Measurements from ENCODE around the gene ENTPD8.

Gene ENTPD8

DNA sequence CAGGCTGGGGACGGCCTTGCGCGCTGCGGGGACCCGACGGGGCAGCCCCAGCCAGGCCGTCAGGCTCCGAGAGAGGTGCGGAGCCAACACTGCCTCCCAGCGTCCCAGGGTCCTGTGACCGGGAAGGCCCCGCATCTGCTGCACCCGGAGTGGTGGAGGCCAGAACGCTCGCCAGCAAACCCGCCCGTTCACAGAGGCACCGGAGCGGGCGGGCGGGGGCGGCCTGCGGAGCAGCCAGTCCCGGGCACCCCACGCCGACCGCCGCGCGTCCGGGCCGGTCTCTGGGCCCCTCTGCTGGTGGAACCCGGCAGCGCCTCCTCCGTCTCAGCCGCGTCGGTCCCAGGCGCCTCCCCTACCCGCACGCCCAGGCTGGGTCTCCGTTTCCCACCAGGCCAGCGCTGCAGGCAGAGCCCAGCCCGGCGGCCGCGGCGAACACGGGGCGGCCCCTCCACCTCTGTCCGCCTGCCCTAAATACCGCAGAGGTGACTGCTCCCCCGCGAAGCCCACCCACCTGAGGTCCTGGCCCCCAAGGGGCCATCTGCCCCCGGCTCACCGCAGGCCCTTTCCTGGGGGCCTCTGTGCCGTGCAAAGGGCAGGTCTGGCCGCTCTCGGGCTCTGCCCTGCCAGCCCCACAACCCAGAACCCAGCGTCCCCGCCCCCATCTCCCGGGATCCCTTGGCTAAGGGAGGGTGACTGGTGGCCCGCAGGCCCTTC, 34.1 kb downstream of the ENTPD8 start:
- DNase-seq (ENCODE audit: low read depth) = no peak
- TF ChIP-seq, protein P1, sequence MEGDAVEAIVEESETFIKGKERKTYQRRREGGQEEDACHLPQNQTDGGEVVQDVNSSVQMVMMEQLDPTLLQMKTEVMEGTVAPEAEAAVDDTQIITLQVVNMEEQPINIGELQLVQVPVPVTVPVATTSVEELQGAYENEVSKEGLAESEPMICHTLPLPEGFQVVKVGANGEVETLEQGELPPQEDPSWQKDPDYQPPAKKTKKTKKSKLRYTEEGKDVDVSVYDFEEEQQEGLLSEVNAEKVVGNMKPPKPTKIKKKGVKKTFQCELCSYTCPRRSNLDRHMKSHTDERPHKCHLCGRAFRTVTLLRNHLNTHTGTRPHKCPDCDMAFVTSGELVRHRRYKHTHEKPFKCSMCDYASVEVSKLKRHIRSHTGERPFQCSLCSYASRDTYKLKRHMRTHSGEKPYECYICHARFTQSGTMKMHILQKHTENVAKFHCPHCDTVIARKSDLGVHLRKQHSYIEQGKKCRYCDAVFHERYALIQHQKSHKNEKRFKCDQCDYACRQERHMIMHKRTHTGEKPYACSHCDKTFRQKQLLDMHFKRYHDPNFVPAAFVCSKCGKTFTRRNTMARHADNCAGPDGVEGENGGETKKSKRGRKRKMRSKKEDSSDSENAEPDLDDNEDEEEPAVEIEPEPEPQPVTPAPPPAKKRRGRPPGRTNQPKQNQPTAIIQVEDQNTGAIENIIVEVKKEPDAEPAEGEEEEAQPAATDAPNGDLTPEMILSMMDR (IDR thresholded peaks at IDR 0.05; ENCODE audit: control insufficient read depth, extremely low read depth, insufficient read depth) = peak; percentile 61
- no peak overlapping the region for H3K4me3 ChIP-seq (ENCODE audit: low read depth, low read length)

DNA sequence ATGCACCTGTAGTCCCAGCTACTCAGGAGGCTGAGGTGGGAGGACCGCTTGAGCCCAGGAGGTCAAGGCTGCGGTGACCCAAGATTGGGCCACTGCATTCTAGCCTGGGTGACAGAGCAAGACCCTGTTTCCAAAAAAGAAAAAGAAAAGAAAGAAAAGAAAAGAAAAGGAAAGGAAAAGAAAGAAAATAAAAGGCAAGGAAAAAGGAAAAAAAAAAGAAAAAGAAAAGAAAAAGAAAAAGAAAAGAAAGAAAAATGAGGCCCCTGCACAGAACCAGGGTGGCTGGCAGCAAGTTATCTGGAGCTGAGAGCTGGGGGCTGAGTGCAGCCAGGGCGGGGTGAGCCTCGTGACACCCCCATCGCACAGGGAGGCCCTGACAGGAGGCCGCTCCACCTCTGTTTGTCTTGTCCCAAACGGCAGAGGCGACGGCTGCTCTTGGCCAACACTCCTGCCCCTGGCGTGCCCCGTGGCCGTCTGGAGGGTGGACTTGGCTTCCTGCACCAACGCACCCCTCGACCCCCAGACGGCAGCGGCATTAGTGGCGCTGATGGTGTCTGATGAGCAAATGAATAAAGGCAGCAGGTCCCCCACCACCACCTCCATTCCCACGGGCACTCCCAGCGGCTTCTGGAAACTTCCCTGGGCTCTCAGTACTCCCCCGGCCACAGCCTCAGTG, 34.9 kb downstream of the ENTPD8 start:
- DNase-seq (ENCODE audit: low read depth) = no peak
- H3K4me3 ChIP-seq (ENCODE audit: low read depth, low read length) = no peak overlapping the region
- TF ChIP-seq, protein P1 (IDR thresholded peaks at IDR 0.05; ENCODE audit: control insufficient read depth, extremely low read depth, insufficient read depth) = no peak

DNA sequence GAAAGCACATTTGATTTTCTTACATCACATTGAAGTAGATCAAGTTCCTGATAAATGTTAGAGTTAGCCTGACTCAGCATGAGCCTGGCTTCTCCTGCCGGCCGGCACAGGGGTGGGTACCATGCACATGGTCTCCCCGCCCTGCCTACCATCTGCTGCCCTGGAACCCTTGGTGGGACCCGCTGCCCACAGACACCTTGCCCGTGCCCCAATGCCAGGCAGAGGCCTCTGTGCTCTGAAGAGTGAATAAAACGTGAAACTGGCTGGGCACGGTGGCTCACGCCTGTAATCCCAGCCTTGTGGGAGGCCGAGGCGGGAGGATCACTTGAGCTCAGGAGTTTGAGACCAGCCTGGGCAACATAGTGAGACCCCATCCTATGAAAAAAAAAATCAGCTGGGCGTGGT, 35.5 kb downstream of the ENTPD8 start:
- no peak for DNase-seq (ENCODE audit: low read depth)
- H3K4me3 ChIP-seq (ENCODE audit: low read depth, low read length) = no peak overlapping the region

DNA sequence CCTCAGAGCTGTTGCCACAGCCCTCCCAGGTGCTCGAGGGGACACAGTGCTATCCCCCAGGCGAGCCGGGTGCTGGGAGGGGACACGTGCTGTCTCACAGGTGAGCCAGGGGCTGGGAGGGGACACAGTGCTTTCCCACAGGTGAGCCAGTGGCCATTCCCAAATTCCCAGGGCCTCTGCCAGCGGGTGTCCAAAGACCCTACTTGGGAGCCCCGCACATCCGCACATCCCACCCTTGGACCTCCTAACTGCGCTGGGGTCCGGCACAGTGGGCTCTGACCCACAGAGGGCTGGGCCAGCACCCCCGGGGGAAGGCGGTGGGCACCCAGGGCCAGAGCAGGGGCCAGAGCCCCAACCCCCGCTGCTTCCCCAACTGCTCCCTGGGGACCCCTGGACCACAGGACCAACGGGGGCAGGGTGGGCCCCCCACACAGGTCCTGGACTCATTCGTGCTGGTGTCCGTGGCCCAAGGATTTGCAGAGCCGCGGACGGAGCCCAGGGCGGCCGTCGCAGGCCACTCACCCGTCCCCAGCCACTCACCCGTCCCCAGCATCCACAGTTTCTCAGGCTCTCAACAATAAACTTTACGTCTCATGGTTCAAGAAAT, 36.1 kb downstream of the ENTPD8 start:
- H3K4me3 ChIP-seq (ENCODE audit: low read depth, low read length) = no peak overlapping the region
- TF ChIP-seq, protein P1 (IDR thresholded peaks at IDR 0.05; ENCODE audit: control insufficient read depth, extremely low read depth, insufficient read depth) = no peak
- no peak for DNase-seq (ENCODE audit: low read depth)

More for the DNA sequence above, 35.5 kb downstream of the ENTPD8 start:
- TF ChIP-seq, protein P1 (IDR thresholded peaks at IDR 0.05; ENCODE audit: control insufficient read depth, extremely low read depth, insufficient read depth) = no peak

DNA sequence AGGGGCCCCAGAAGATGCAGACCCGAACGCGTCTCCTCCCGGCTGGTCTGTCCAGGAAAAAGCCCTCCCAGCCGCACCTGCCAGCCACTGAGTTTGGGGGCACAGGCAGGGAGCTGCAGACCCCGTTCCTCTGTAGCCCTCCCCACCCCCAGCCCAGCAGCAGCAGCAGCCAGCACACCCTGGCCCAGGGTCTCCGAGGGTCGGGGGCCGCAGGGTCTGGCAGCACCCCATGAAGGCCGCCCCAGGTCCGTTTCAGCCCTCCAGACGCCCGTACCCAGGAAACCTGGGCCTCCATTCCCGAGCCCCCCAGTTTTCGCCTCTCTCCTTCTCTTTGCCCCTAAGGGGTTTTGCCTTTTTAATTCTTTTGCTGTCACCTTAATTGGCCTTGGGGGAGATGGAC, 37.9 kb downstream of the ENTPD8 start:
- no peak overlapping the region for H3K4me3 ChIP-seq (ENCODE audit: low read depth, low read length)
- DNase-seq (ENCODE audit: low read depth) = no peak
- TF ChIP-seq, protein P1 (IDR thresholded peaks at IDR 0.05; ENCODE audit: control insufficient read depth, extremely low read depth, insufficient read depth) = no peak

DNA sequence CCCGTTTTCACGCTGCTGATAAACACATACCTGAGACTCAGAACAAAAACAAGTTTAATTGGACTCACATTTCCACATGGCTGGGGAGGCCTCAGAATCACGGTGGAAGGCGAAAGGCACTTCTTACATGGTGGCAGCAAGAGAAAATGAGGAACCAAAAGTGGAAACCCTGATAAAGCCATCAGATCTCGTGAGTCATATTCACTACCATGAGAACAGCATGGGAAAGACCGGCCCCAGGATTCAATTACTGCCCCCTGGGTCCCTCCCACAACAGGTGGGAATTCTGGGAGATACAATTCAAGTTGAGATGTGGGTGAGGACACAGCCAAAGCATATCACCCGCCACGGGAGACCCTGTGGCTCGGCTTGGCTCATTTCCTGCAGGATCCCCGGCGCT, 38.4 kb downstream of the ENTPD8 start:
- TF ChIP-seq, protein P1 (IDR thresholded peaks at IDR 0.05; ENCODE audit: control insufficient read depth, extremely low read depth, insufficient read depth) = no peak
- no peak for DNase-seq (ENCODE audit: low read depth)
- no peak overlapping the region for H3K4me3 ChIP-seq (ENCODE audit: low read depth, low read length)
